ENCODE data around the gene ADAMTS2.

GRCh38 chr5:179244044-179244443 is 101.2 kb downstream of the ADAMTS2 start:
- TF ChIP-seq CTCF (IDR thresholded peaks at IDR 0.05; ENCODE audit: insufficient read depth, low read length, poor library complexity, severe bottlenecking) (no peak), EZH2phosphoT487 (conservative IDR thresholded peaks at IDR 0.05; ENCODE audit: low read length) (no peak)
